Hepatocyte (in vitro differentiated cells): ENCODE results near the gene GGA3. TPM values are rescaled to one million over a fixed set of nuclear protein-coding genes. Genes with fewer than 3 reads are reported as not detected.
A peak's percentile ranks its signal among the peaks of the same experiment; 100 is the strongest.
"Not testable (repeated sequence)": the region's sequence is repeated elsewhere in the genome, so short reads cannot be mapped to it uniquely, and the experiment has no call there.

Experiments
- DNase-seq: peaks from one replicate; pipeline ENCODE4 v3.0.0-alpha.2; 2016; ENCODE audit warnings: low spot score
- H2AFZ ChIP-seq: fragments of 200-600 bp; sonication (generic); 2 replicates; pipeline ENCODE4 v1.6.0; 2016; ENCODE audit warnings: antibody characterized with exemption, mild to moderate bottlenecking
- H3K27ac ChIP-seq: fragments of 200-600 bp; sonication (generic); 2 replicates; pipeline ENCODE4 v1.5.1; 2016; ENCODE audit warnings: mild to moderate bottlenecking
- H3K27me3 ChIP-seq: fragments of 200-600 bp; sonication (generic); 2 replicates; pipeline ENCODE4 v1.6.1; 2016
- H3K36me3 ChIP-seq: fragments of 200-600 bp; sonication (generic); replicated peaks from 2 replicates; pipeline ENCODE4 v1.5.1; 2016; ENCODE audit warnings: low read depth; ENCODE audit not compliant: insufficient read depth
- H3K4me1 ChIP-seq: fragments of 200-600 bp; sonication (generic); 2 replicates; pipeline ENCODE4 v1.5.1; 2016; ENCODE audit warnings: mild to moderate bottlenecking, moderate library complexity; ENCODE audit not compliant: insufficient read depth
- H3K4me2 ChIP-seq: fragments of 200-600 bp; sonication (generic); 2 replicates; pipeline ENCODE4 v1.6.0; 2016
- H3K4me3 ChIP-seq: fragments of 200-600 bp; sonication (generic); 2 replicates; pipeline ENCODE4 v1.5.1; 2016; ENCODE audit warnings: mild to moderate bottlenecking
- H3K79me2 ChIP-seq: fragments of 200-600 bp; sonication (generic); 2 replicates; pipeline ENCODE4 v1.6.0; 2017; ENCODE audit warnings: mild to moderate bottlenecking
- H3K9me2 ChIP-seq: fragments of 200-600 bp; sonication (generic); replicated peaks from 2 replicates; pipeline ENCODE4 v1.6.0; 2017; ENCODE audit warnings: mild to moderate bottlenecking; ENCODE audit not compliant: insufficient read depth
- H3K9me3 ChIP-seq: fragments of 200-600 bp; sonication (generic); 2 replicates; pipeline ENCODE4 v1.5.1; 2016; ENCODE audit warnings: low read depth, mild to moderate bottlenecking
- H4K20me1 ChIP-seq: fragments of 200-600 bp; sonication (generic); 2 replicates; pipeline ENCODE4 v1.6.0; 2016; ENCODE audit warnings: mild to moderate bottlenecking; ENCODE audit not compliant: insufficient read depth, poor library complexity, severe bottlenecking
- CTCF ChIP-seq: fragments of 200-600 bp; sonication (generic); IDR thresholded peaks from 2 replicates; pipeline ENCODE4 v1.5.1; 2016; ENCODE audit warnings: antibody characterized with exemption, mild to moderate bottlenecking; ENCODE audit not compliant: poor library complexity
- EZH2 ChIP-seq: fragments of 200-600 bp; sonication (generic); IDR thresholded peaks from 2 replicates; pipeline ENCODE4 v1.6.1; 2016; ENCODE audit warnings: antibody characterized with exemption, mild to moderate bottlenecking, borderline replicate concordance
- EZH2phosphoT487 ChIP-seq: fragments of 200-600 bp; sonication (generic); IDR thresholded peaks from one replicate; pipeline ENCODE4 v1.6.1; 2018; ENCODE audit warnings: antibody characterized with exemption, mild to moderate bottlenecking, low read depth, moderate library complexity; ENCODE audit not compliant: unreplicated experiment, severe bottlenecking
- whole genome bisulfite sequencing: methylation state at CpG from one replicate; pipeline ENCODE4 v1.1.6; 2016; ENCODE audit warnings: low lambda C conversion rate; ENCODE audit errors: missing lambda C conversion rate; 5-methylcytosine and 5-hydroxymethylcytosine counted together
- polyA plus RNA-seq: library from polyadenylated mRNA; unstranded; fragments of >200 nt; fragmentation: Nextera tagmentation; extraction: Ambion mirVana; gene quantifications from 2 replicates; pipeline ENCODE4 v1.2.1, GENCODE V29; 2016
- total RNA-seq: library from RNA; depleted of rRNA; stranded (reverse); fragments of >200 nt; gene quantifications from 2 replicates; pipeline ENCODE4 v1.2.3, GENCODE V29; 2014

Gene GGA3
- total and polyA plus RNA-seq, 2 experiments from 2014 or later, result 20.2 to 24.4 TPM

GRCh38 chr17:75207760-75208159, 53.6 kb downstream of the GGA3 start:
- no peaks in the 10 kb centered on the region for H4K20me1 ChIP-seq
- no peaks in the 10 kb centered on the region for H3K9me2 ChIP-seq
- peaks cover 41% of the 10 kb centered on the region for H3K79me2 ChIP-seq
- H3K4me1 ChIP-seq, result peaks cover 6% of the 10 kb centered on the region
- H3K9me3 ChIP-seq, result no peaks in the 10 kb centered on the region
- H2AFZ ChIP-seq, result no peak overlapping the region
- H3K4me3 ChIP-seq, result no peak overlapping the region
- H3K27me3 ChIP-seq, result no peaks in the 10 kb centered on the region
- H3K36me3 ChIP-seq, result peaks cover 3% of the 10 kb centered on the region
- H3K4me2 ChIP-seq, result no peak overlapping the region
- DNase-seq, result no peak
- WGBS, result 86% methylated on average over 12 of the region's 12 CpGs
- TF ChIP-seq CTCF (no peak), EZH2phosphoT487 (no peak)
- no peak overlapping the region for H3K27ac ChIP-seq

GRCh38 chr17:75207050-75207407, 54.4 kb downstream of the GGA3 start:
- H3K9me2 ChIP-seq, H3K9me3 ChIP-seq, H3K27me3 ChIP-seq, H4K20me1 ChIP-seq, H3K4me3 ChIP-seq, H2AFZ ChIP-seq, H3K27ac ChIP-seq, H3K4me1 ChIP-seq, DNase-seq, H3K36me3 ChIP-seq: not testable (repeated sequence)
- H3K4me2 ChIP-seq, result peak overlapping the region; percentile 77
- peaks cover 41% of the 10 kb centered on the region for H3K79me2 ChIP-seq
- WGBS, result 97% methylated on average over 8 of the region's 8 CpGs

- WGBS, result under 1% methylated on average over 21 of the region's 22 CpGs
- H3K9me2 ChIP-seq, result no peaks in the 10 kb centered on the region
- peak overlapping the region; percentile 71 for H3K4me3 ChIP-seq
- no peaks in the 10 kb centered on the region for H4K20me1 ChIP-seq
- H3K27ac ChIP-seq, result peak overlapping the region; percentile 99
- no peak for DNase-seq
- no peaks in the 10 kb centered on the region for H3K27me3 ChIP-seq
- H3K4me2 ChIP-seq, result peak overlapping the region; percentile 77
- TF ChIP-seq EZH2phosphoT487, result no peak
- no peak for TF ChIP-seq EZH2
- no peak for TF ChIP-seq CTCF
- no peaks in the 10 kb centered on the region for H3K36me3 ChIP-seq
- no peaks in the 10 kb centered on the region for H3K9me3 ChIP-seq
- H3K79me2 ChIP-seq, result peaks cover 41% of the 10 kb centered on the region
- H2AFZ ChIP-seq, result peak overlapping the region; percentile 92
- peaks cover 6% of the 10 kb centered on the region for H3K4me1 ChIP-seq
Measured at GRCh38 chr17:75205793-75206163, 55.6 kb downstream of the GGA3 start.

GRCh38 chr17:75205037-75205792, 56.2 kb downstream of the GGA3 start, which contains the start of gene NUP85:
Gene NUP85, plus strand, starts transcription at chr17:75205679. Its CDS starts 83 bp downstream, at chr17:75205762.
- DNase-seq, result peak; percentile 96
- H3K4me1 ChIP-seq, result peaks cover 6% of the 10 kb centered on the region
- TF ChIP-seq EZH2phosphoT487 (no peak), CTCF (no peak)
- H3K4me3 ChIP-seq, result peak within 1 kb of the TSS; percentile 71
- no peaks in the 10 kb centered on the region for H3K27me3 ChIP-seq
- H3K27ac ChIP-seq, result peak within 1 kb of the TSS; percentile 99
- H3K4me2 ChIP-seq, result peak within 1 kb of the TSS; percentile 77
- H4K20me1 ChIP-seq, result no peaks in the 10 kb centered on the region
- peaks cover 39% of the 10 kb centered on the region for H3K79me2 ChIP-seq
- WGBS, result under 1% methylated on average over 53 of the region's 57 CpGs
- H3K9me2 ChIP-seq, result no peaks in the 10 kb centered on the region
- no peaks in the 10 kb centered on the region for H3K9me3 ChIP-seq
- no peaks in the 10 kb centered on the region for H3K36me3 ChIP-seq
- peak within 1 kb of the TSS; percentile 92 for H2AFZ ChIP-seq
